ENCODE measurements around the gene RBM15. TPM values are rescaled to one million over a fixed set of nuclear protein-coding genes. Genes with fewer than 3 reads are reported as not detected.

Gene RBM15
- total and polyA plus RNA-seq, 2 donors (not counting 3 experiments of a cell fraction or from before 2014, with no cell fraction given): 8.5 to 29.5 TPM

GRCh38 chr1:110346690-110347089 lies 7.5 kb downstream of the RBM15 start:
- H4K20me1 ChIP-seq (replicated peaks; ENCODE audit: control insufficient read depth, extremely low read depth, insufficient read depth, low read length): peaks cover 10% of the 10 kb centered on the region
- no peak for FAIRE-seq

More at GRCh38 chr1:110346690-110347089, 7.5 kb downstream of the RBM15 start:
- peaks cover 20% of the 10 kb centered on the region for H3K4me1 ChIP-seq (ENCODE audit: control insufficient read depth, extremely low read depth, insufficient read depth, low read length)
- intact Hi-C loops (cut with micrococcal nuclease) (loop anchor here (5.0 kb wide), 1 partner anchor 41 kb away; no protein-coding TSS in a partner anchor), dilution Hi-C loops (cut with MboI; ENCODE audit: extremely low pct_ligation_motif_present, low sequenced_read_pairs) (no loop called here)
- no peak for DNase-seq (ENCODE audit: low read depth, low spot score)
- peaks cover 99% of the 10 kb centered on the region for H3K79me2 ChIP-seq (ENCODE audit: control insufficient read depth, insufficient read depth, low read length)
- H3K27me3 ChIP-seq (ENCODE audit: control insufficient read depth in 2 of 2, insufficient read depth in 2 of 2, low read length in 2 of 2): no peaks in the 10 kb centered on the region
- no peaks in the 10 kb centered on the region for H3K9me3 ChIP-seq (replicated peaks; ENCODE audit: control insufficient read depth, insufficient read depth, low read length)
- H3K36me3 ChIP-seq (ENCODE audit: control insufficient read depth in 2 of 2, extremely low read depth in 1 of 2, insufficient read depth in 2 of 2, low read length in 2 of 2): peaks cover 6 to 12% of the 10 kb centered on the region in 2 experiments
- CTCF ChIA-PET: interaction anchor here (0.7 to 3.5 kb wide), 3 partner anchors 8 to 149 kb away, joined by 3 to 13 read pairs (median 3); partner anchors contain the start of gene RBM15
- H2AFZ ChIP-seq (ENCODE audit: low read depth, low read length): no peak overlapping the region
- TF ChIP-seq, protein P1, sequence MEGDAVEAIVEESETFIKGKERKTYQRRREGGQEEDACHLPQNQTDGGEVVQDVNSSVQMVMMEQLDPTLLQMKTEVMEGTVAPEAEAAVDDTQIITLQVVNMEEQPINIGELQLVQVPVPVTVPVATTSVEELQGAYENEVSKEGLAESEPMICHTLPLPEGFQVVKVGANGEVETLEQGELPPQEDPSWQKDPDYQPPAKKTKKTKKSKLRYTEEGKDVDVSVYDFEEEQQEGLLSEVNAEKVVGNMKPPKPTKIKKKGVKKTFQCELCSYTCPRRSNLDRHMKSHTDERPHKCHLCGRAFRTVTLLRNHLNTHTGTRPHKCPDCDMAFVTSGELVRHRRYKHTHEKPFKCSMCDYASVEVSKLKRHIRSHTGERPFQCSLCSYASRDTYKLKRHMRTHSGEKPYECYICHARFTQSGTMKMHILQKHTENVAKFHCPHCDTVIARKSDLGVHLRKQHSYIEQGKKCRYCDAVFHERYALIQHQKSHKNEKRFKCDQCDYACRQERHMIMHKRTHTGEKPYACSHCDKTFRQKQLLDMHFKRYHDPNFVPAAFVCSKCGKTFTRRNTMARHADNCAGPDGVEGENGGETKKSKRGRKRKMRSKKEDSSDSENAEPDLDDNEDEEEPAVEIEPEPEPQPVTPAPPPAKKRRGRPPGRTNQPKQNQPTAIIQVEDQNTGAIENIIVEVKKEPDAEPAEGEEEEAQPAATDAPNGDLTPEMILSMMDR (IDR thresholded peaks at IDR 0.05; ENCODE audit: extremely low read depth in 1 of 2, insufficient read depth in 1 of 2, low read depth in 1 of 2, low read length in 2 of 2): no peak
- TF ChIP-seq MYC (IDR thresholded peaks at IDR 0.05; ENCODE audit: low read depth, low read length) (no peak), MAX (IDR thresholded peaks at IDR 0.05; ENCODE audit: insufficient read depth, insufficient read length) (no peak), JUN (IDR thresholded peaks at IDR 0.05; ENCODE audit: borderline replicate concordance, insufficient read depth, insufficient read length, low read depth) (no peak), FOS (IDR thresholded peaks at IDR 0.05; ENCODE audit: borderline replicate concordance, insufficient read depth, low read length) (no peak), POLR2A (IDR thresholded peaks at IDR 0.05; ENCODE audit: low read depth, low read length) (no peak), GATA2 (IDR thresholded peaks at IDR 0.05; ENCODE audit: insufficient read depth, insufficient read length, low read depth, low read length) (no peak), EZH2 (IDR thresholded peaks at IDR 0.05; ENCODE audit: borderline replicate concordance, low read depth, low read length, severe bottlenecking) (no peak), POLR2AphosphoS5 (IDR thresholded peaks at IDR 0.05; ENCODE audit: insufficient read depth, low read depth, low read length) (no peak)
- BruUV-seq (replicated peaks): no TSS peak
- H3K27ac ChIP-seq (ENCODE audit: insufficient read depth, low read depth, low read length): no peak overlapping the region
- no peak overlapping the region for H3K4me3 ChIP-seq (replicated peaks in 1 of 3; ENCODE audit: insufficient read depth in 1 of 3, low read depth in 1 of 3, low read length in 3 of 3)
- POLR2A ChIA-PET: no interaction called here
- H3K4me2 ChIP-seq (ENCODE audit: insufficient read depth, low read length): no peak overlapping the region
- no peak overlapping the region for H3K9ac ChIP-seq (replicated peaks; ENCODE audit: extremely low read depth, insufficient read depth, low read length)
- H3K9me1 ChIP-seq (replicated peaks; ENCODE audit: control insufficient read depth, extremely low read depth, insufficient read depth, low read length): no peaks in the 10 kb centered on the region

All from endothelial cell of umbilical vein (primary cell).